ENCODE results near the gene SF3B6.
A peak's percentile ranks its signal among the peaks of the same experiment; 100 is the strongest.

The SF3B6 gene

GRCh38 chr2:24088821-24089359 is 12.8 kb upstream of the SF3B6 start:
- no peak for DNase-seq

DNA sequence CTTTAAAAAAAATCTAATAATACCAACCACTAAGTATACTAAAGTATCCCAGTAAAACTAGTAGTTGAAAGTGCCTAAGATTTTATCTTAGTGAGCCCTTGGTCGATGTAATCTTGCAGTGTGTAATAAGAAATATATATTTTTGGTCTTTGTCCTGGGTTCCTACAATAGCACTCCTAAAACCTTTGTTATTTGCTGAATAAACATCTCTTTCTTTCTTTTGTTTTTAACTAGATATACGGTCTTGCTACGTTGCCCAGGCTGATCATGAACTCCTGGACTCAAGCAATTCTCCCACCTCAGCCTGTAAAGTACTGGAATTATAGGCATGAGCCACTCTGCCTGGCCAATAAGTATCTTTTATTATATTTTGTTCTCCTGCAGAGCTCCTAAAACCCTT is 10.9 kb upstream of the SF3B6 start:
- no peak for DNase-seq

DNA sequence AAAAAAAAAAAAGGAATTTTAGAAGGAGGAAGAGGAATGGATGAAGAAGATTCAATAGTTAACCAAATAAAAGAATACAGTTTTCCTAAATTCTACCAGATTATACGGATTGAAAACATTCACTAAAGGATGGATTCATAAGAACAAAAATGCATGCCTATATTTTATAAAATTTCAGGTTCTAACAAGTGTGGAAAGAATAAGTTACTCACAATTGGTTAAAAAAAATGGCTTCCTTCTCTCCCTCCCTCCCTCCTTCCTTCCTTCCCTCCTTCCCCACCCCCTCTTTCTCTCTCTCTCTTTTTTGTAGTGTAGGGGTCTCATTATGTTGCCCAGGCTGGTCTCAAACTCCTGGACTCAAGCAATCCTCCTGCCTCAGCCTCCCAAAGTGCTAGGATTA is 10.1 kb upstream of the SF3B6 start:
- DNase-seq, result no peak

DNA sequence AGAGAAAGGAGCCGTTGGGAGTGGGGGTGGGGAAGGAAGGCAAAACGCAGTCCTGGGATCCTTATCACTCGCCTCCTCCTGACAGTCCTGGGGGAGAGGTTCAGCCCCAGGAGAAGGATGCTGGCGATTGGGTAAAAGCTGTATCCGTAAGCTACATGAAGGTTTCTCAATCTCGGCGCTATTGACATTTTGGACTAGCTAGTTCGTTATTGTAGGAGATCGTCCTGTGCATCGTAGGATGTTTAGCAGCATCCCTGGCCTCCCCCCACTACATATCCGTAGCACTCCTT is 9.0 kb upstream of the SF3B6 start:
- no peak for DNase-seq

- peak; percentile 73 for DNase-seq
These were observed 8.5 kb upstream of the SF3B6 start, which contains the start of gene TP53I3 for GRCh38 chr2:24084386-24085199. Gene TP53I3 (minus strand): TSS chr2:24084834. CDS start chr2:24084326, 508 bp downstream.

- DNase-seq, result peak; percentile 73
These were observed 7.7 kb upstream of the SF3B6 start for GRCh38 chr2:24083567-24084385.

DNA sequence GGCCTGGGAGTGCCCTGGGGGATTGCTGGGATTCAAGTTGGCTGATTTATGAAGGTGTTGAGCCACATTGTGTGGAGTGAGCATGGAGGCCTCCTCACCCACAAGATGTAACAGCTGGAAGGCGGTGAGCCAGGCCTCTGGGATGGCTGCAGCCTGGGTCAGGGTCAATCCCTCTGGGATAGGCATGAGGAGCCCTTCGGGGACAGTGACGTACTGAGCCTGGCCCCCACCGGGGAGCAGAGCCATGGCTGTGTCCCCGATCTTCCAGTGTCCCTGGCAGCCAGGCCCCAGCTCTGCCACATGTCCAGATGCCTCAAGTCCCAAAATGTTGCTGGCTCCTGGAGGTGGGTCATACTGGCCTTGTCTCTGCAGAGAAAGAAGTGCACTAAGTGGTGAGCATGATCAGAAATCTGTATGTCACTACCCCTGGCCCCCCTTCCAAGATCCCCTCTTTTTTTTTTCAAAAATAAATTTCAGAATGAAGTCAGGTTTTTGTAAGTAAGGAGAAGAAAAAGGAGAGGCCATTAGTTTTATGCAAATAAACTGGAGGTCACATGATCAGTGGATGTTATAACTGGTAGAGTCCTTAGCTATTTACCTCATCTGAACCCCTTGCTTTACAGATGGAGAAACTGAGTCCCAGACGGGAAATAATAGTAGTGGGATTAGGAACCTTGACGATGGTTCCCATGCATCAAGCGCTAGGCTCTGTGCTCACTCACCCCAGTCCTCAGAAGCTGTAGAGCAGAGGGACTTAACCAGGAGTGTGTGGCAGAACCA is 6.9 kb upstream of the SF3B6 start:
- no peak for DNase-seq

DNA sequence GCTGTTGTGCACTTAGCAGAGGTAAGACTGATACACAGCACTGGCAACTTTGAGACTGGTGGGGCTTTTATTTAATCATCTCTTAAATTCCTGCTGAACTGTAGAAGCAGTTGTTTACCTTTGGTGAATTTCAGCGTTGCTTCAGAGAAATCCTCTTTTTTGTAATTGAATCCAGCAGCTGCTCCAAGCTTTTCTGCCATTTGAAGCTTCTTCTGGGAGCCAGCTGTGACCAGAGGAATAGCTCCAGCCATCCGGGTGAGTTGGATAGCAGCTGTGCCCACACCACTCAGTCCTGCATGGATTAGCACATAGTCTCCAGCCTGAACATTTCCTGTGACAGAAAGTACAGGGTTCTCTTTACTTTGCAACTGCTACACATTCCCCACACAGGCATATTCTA is 4.6 kb upstream of the SF3B6 start:
- DNase-seq, result no peak

DNA sequence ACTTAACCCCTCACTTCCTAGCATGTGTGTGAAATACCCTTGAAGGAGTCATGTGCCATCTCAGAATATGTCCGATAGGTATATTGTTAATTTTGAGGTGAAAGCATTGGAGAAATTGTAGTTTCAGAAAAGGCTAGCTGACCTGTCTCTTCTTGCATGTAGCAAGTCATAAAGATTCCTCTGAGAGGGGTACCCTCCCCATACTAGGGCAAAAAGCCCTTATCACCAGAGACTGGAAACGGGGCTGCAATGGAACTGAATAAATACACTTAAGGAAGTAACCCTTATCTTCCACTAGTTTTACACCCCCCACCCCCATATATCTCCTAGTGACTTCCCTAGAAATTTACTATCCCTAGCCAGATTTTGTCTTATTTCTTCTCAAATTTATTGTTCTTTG is 1.8 kb upstream of the SF3B6 start:
- no peak for DNase-seq

DNA sequence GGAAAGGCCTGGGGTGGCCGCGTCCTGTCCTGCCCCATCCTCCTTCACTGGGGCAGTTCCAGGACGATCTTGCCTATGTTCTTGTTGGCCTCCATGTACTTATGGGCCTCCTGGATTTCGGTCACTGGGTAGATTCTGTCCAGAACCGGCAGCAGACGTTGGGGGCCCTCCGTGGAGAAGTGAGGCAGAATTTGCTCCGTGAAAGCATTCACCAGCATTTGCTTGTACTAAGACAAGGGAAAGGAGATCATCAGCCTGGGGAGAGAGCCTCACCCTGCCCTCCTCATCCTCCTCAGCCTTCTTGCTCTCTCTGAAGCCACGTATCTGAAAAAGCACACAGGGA is 1.4 kb upstream of the SF3B6 start:
- no peak for DNase-seq

DNA sequence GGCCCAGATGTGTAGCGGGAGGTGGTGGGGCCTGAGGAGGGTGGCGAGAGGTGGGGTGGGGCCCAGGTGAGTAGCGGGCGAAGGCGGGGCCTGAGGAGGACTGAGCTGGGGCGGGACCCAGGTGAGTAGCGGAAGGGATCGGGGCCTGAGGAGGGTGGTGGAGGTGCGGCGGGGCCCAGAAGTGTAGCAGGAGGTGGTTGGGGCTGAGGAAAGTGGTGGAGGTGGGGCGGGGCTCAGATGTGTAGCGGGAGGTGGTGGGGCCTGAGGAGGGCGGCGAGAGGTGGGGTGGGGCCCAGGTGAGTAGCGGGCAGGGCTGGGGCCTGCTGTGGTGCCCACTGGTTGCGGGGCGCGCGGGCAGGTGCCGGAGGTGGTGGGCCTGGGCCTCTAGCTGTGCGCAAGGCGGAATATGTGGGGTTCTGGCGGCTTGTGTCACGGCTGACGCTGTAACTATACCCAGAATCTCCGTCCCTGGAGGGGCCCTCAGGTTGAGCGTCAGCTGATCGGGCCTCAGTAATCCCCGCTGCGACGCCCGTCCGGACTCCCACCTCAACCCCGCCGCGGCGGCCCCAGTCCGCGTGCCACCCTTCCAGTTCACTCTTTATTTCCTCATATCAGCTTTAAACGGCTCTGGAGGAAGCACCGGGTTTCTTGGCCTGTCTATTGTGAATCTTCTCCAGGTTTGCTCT is 866 bp upstream of the SF3B6 start:
- no peak for DNase-seq

DNA sequence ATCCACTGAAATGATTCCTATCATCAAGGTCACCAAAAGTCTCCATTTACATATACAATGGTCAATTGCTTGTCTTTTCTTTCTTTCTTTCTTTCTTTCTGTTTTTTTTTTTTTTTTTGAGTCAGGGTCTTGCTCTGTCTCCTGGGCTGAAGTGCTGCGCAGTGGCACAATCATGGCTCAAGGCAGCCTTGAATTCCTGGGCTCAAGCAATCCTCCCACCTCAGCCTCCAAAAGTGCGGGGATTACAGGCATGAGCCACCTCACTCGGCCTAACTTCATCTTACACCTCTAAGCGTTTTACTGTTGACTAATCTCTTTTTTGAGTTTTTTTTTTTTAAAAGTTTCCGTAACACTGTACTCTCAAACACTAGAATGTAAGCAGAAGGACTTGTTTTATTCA is 867 bp downstream of the SF3B6 start:
- DNase-seq, result no peak

DNA sequence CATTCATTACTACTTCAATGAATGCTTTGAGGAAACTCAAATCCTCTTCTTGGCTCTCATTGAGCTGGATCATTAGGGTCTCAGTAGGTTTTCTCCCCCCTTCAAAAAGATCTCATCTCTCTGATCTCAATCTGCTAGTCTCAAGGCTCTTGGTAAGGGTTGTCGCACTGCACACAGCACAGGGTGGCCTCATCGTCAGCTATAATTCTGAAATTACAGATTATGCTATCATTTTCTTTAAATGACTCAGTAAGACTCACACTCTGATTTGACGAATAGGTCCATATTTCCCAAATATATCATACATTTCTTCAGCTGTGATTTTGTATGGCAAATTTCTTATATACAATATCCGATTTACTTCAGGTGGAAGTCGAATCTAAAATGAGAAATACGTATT is 2.3 kb downstream of the SF3B6 start:
- DNase-seq, result no peak

GRCh38 chr2:24072259-24072658 is 3.9 kb downstream of the SF3B6 start:
- DNase-seq, result no peak

DNA sequence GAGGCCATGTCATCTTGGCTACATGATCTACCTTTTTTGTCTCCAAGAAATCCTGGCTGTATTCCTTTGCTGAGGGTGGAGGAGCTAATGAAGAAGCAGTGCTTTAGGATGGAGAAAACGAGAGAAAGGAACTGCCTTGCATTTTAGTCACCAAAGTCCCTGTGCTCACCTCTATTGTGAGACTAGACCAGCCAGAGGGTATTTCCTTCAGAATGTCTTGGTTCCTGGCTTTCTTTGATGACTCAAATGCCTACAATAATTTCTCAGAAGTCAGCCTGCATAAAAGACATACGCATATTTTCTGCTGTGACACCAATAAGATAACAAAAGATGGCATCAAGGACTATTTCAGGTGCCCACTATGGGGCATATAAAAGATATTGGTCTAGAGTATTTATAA is 10.8 kb downstream of the SF3B6 start:
- DNase-seq, result no peak

- no peak for DNase-seq
These were observed 17.4 kb downstream of the SF3B6 start for GRCh38 chr2:24058564-24059271.

GRCh38 chr2:24055750-24056149 is 20.4 kb downstream of the SF3B6 start:
- DNase-seq, result no peak

DNA sequence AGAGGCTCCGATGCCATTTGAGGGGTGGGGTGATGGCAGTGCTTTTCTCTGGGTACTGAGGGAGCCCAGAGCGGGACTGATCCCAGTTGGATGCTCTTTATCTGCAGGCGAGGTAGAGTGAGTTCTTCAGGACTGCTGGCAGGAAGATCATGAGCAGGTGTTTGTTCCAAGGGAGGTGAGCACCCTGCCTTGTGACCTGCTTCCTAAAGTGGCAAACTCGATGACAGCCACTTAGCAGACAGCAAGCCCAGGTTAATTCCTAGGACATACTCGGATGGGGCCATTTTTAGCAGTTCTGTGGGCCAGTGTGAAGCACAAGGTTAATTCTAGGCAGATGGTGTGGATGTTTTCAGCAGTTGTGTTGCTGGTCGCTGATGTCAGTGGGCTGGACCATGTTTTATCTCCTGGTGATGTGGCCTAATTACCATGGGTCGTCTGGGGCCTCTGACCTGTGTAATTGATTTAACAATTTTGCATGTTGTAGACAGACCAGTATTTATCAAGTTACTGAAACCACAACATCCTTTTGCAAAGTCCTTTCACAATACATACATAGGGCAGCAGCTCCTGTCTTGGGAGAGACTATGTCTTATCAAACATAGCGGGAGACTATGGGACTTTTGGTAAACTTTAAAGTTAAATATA is 21.6 kb downstream of the SF3B6 start:
- no peak for DNase-seq

DNA sequence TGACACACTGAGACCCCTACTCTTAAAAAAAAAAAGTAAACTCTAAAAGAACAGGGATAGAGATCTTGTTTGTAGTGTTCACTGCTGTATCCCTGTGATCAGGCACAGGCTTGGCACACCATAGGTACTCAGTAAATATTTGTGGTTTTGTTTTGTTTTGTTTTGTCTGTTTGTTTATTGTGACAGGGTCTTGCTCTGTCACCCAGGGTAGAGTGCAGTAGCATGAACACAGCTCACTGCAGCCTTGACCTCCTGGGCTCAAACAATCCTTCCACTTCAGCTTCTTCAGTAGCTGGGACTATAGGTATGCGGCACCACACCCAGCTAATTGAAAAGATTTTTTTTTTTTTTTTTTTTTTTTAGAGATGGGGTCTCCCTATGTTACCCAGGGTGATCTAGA is 23.2 kb downstream of the SF3B6 start:
- no peak for DNase-seq

DNA sequence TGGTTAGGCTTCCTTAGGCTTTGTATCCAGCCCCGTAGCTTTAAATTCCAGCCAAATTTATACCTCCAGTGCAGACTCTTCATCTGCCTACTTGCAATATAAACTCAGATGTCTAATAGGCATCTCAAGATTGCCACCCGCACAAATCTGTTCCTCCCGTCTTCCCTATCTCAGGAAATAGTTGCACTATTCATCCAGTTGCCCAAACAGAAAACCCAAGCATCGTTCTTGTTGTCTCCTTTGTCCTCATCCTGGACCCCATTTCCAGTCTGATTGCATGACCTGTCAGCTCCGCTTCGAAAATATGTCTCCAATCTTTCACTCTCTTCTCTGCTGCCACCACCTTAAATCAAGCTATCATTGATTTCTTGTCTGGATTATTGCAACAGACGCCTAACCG is 24.3 kb downstream of the SF3B6 start:
- DNase-seq, result no peak
